OCI-LY1 (cell line): ENCODE results near the gene WWOX.

Experiments used
- CTCF ChIP-seq: fragments of 200-600 bp; sonication (generic), shearing (Covaris generic); IDR thresholded peaks from 2 replicates; pipeline ENCODE4 v1.5.1; 2017; ENCODE audit warnings: mild to moderate bottlenecking, antibody characterized with exemption, low read length, moderate library complexity, mixed read lengths
- EZH2 ChIP-seq: fragments of 200-600 bp; sonication (generic), shearing (Covaris generic); IDR thresholded peaks from 2 replicates; pipeline ENCODE4 v1.8.0; 2017; ENCODE audit warnings: borderline replicate concordance, mixed run types, mild to moderate bottlenecking, antibody characterized with exemption, low read length, moderate library complexity, mixed read lengths

- no peak for TF ChIP-seq CTCF
- TF ChIP-seq EZH2 = no peak
Observed at GRCh38 chr16:78133919-78134318, 34.5 kb downstream of the WWOX start.
